ENCODE measurements around the gene HRAS.

- TF ChIP-seq CTCF (IDR thresholded peaks at IDR 0.05) (no peak), POLR2A (IDR thresholded peaks at IDR 0.05) (no peak)
Observed at GRCh38 chr11:563066-563811, 27.9 kb upstream of the HRAS start.

Data from esophagus squamous epithelium (tissue), 4 donors.